ENCODE results near the gene ATP8B4.

Gene ATP8B4

DNA sequence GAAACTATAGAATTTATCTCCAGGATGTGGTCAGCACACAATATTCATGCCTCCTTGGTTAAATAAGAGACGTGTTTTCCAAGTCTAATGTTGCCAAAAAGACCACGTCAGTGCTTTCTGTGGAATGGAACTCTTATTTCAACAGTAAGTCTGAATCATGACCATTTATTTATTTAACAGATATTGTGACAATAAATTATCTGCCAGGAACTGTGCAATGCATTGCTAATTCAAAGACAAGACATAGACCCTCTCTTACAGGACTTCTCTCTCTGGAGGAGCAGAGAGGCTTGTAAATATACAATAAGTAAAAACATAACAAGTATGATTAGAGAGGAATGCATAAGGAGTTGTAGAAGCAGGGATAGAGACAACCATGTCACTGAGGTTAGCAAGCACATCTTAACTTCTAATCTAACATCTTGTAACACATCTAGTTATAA is 270.7 kb downstream of the ATP8B4 start:
- DNase-seq = no peak

DNA sequence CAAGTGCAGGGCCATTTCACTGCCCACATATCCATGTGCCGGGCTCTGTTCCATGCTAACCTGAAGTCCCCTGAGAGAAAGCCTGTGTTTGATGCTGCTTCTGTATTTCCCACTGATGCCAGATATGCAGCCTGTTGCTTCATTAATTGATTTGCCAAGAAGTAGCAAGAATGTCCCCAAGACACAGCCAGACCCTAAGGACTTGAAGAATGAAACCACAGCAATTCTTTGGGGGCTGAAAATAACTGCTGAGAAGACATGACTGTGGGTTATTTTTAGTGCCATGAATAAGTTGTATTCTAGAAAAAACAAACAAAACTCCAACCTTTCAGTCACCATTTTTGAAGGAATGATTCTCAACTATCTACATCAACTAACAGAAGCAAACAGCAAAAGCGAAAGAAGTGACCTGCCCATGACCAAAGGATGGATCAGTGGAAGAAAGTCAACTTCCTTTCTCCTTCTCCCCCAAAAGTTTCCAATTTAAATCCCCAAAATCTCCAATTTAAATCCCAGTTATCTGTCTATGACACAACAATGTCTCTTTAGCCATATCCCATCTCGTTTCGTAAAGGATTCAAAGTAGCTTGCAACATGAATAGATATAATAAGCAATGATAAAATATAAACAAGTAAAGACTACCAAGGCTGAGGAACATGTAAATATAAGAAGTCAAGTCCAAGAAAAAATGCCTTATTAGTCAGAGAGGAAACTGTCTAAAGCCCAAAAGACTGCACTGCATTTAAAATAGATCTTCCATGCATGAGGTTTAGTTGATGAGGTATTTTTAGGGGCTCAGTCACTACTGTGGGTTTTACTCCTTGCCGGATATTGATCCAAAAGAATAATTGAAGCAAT is 271.4 kb downstream of the ATP8B4 start:
- no peak for DNase-seq

DNA sequence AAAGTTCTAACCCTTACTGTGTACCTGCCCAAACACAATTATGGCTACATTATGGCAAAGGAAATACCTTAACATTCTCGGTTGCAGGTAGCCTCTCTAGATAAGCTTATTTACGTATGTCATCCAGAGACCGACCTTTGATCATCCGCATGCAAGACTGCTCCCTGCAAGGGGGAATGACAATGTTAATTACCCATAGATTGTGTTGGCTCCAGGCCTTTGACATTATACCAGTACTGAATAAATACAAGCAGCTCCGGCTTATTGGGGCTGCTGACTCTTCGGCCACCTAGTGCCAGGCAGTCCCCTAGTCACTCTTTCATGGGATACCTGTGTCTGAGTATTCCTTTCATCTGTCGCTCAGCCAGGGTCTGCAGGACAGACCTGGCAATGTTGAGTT is 274.6 kb downstream of the ATP8B4 start:
- no peak for DNase-seq

DNA sequence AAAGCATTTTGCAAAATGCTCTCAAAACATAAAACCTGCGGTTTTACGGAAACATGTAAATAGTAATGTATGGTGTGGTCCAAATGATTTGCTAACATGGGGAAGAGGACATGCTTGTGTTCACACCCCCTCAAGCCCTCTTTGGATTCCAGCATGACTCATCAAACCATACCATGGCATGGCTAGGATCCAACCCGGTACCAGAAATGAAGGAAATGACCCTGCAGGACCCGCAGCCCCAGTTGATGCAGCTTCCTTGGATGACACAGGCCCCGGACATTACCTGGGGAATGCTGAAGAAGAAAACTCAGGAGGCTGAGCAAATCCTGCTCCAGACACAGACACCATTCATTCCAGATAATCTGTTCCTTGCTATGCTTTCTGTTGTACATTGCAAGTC is 275.3 kb downstream of the ATP8B4 start:
- no peak for DNase-seq

DNA sequence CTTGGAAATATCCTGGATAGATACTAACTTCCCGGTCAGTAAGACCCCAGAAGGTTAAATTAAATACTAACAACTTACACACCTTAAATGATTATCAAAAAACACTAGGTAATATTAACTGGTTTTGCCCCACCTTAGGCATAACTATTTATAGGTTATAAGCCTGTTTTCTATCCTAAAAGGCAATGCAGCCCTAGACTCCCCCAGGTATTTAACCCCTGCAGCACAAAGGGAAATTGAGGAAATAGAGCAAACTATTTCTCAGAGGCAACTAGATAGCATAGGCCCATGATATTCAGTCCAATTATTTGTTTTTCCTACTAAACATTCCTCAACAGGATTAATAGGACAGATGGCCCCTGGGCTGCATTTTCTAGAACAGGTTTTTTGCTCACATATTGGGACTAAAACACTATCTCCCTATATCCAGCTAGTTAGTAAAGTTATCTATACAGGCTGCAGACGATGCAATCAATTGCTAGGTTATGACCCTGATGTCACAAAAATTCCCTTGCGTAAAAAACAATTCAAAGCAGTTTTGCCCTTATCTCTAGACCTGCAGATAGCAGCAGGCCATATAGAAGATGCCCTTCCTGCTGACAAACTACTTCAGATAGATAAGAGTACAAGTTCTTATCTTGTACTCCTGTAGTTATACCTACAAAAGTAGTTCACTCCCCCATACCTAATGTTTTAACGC is 276.9 kb downstream of the ATP8B4 start:
- no peak for DNase-seq

DNA sequence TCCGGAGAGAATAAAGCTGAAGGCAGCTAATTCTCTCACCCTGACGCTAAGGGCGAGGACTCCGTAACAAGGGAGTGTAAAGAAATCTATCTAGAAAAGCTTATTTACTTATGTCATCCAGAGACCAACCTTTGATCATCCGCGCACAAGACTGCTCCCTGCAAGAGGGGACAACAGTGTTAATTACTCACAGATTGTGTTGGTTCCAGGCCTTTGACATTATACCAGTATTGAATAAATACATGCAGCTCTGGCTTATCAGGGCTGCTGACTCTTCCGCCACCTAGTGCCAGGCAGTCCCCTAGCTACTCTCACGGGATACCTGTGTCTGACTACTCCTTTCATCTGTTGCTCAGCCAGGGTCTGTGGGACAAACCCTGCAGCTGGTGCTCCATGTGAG is 286.5 kb downstream of the ATP8B4 start:
- DNase-seq = peak; percentile 22 to 28

DNA sequence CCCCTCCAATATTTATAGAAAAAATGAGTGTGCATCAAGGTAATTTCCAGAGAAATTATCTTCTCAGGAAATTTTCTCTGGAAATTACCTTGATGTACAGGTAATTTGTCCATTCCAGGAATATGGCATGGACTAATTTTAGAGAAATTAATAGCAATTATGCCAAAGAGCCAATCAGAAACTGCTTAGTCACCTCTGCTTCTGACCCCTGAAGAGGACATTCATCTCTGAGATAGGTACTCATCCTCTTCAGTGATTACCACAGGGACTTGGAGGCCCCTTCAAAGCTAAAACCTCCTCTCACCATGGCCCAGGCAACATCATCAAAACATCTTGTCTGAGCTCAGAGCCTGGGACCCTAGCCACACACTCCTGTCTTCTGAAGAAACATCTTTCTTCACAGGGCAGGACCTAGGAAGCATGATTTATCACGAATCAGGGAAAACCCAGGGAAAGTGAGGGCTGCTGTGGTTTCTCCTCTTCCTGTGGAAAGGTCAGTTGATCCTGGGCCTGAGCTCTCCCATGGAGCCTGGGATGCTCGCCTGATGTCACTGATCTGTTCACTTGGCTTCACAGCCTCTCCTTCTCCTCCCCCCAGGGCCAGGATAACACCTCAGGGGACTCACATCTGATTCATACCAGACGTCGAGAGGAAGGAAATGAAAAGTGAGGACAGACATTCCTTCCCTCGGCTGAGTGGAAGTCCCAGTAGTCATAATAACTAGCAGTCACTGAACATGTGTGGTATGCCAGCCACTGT is 287.6 kb downstream of the ATP8B4 start:
- DNase-seq = peak; percentile 4 to 19

DNA sequence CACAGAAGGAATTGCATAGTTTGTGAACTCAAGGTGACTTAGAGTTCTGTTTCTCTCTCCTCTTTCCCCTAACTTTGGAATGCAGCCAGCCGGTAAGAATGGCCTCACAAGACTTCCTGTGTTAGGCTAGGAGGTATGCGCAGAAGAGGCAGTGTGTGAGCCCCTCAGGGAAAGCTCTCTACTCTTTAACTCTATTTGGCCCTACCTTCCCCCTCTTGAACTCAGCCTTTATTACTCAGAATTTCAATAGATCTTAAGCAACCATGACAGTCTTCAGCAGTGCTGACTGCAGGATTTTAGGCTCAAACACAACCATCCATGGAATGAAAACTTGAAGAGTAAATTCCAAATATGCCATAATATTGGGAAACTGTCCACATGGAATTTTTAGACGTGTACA is 288.6 kb downstream of the ATP8B4 start:
- peak; percentile 7 to 14 for DNase-seq

DNA sequence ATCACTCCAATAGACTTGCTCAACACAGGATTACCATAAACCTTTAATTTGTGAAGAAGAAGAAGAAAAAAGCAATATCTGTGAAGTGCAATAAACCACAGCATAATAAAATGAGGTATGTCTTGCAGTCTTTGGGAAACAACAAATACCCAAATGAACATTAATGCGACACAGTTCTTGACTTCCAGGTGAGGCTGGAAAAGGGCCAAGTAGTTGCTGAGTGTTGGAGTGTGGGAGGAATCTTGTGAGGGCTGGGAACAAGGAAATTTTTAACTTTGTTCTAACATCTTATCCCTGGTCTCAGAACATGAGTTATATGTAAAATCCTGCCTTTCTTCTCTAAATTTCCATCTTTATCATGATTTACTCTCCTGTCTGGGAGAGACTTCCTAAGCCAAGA is 291.7 kb downstream of the ATP8B4 start:
- DNase-seq = no peak

DNA sequence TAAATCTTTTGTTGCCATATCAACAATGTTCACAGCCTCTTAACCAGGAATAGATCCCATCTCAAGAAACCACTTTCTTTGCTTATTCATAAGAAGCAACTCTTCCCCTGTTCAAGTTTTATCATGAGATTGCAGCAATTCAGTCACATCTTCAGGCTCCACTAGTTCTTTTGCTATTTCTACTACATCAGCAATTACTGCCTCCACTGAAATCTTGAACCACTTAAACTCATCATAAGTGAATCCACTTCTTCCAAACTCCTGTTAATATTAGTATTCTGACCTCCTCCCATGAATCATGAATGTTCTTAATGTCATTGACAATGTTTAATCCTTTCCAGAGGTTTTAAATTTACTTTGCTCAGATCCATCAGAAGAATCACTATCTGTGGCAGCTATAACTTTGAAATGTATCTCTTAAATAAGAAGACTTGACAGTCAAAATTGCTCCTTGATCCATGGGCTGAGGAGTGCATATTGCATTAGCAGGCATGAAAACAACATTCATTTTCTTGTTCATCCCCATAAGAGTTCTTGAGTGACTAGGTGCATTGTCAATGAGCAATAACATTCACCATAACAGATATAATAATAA is 292.3 kb downstream of the ATP8B4 start:
- no peak for DNase-seq

DNA sequence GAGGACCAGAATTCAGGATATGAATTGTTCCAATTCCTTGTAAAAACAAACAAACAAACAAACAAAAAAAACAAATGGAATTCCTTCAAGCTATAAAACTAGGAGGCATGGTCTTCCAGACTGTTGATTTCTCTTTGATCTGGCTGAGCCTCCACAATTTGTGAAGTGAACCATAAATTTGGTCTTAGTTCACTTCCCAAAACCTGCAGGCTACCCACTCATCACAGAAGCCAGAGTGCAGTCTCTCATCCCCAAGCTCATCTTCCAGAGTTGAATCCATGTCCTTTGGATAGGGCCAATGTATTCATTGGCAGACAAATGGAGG is 294.3 kb downstream of the ATP8B4 start:
- no peak for DNase-seq

DNA sequence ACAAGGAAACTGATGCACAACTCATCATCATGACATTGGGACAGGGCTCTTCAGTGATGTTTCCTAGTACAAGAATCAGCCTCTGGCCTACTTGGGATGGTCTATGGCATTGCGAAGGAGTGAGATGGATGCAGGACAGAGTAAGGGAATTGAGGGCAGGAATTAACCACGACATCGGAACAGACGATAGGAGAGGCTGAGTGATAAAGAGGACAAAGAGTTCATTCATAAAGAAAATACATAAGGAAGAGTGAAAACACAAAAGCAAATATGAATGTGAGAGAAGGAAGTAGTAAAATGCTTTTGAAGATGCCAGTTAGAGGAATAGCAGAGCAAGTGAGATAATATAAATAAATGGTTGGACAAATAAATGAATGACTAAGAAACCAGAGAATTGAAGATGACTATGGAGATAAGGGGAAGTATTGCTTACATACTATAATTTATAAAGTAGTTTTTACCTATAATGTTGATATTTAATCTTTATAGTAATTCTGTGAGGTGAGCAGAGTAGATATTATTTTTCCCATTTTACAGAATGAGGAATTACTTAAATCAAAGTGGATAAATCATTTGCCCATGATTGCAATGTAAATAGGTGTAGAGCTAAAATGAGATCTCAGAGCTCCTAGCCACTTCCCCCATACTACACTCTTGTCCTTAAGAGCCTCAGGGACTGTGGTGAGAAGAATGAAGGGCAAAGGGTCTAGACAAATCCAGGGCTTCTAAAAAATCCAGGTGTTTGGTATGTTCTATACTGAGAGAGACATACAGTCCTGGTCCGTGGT is 294.9 kb downstream of the ATP8B4 start:
- no peak for DNase-seq

DNA sequence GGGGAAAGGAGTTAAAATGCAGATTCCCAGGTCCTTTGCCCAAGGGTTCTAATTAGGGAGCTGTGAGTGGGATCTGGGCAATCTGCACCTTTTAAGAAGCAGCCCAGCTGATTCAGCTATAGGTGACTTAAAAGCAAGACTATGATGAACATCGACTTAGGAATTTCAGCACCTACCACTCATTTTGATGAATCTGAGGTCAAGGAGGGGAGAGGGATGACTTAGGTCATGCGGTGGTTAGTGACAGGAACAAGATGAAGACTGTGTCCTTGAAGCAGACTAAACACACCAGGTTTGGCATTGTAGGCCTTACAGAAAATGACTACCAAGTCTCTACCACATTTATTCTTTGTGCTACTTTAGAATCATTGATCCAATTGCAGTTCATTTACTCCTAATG is 301.9 kb downstream of the ATP8B4 start:
- DNase-seq = no peak

DNA sequence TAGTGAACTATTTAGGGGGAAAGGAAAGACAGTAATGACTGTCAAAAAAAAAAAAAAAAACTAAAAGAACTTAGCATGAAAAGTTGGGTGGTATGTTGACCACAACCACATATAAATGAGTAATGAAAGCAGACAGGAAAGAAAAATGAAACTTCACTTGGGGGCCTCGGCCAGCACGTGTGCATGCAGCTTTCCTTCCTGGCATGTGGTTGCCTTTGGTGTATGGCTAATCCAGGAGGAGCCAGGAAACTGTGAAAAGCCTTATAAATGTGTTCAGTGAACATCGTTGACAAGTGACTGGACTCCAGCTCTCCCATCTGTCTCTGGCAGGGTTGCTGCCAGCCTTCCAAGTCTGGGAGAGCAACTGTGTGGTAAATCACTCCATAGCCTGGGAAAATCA is 303.1 kb downstream of the ATP8B4 start:
- peak; percentile 89 to 93 for DNase-seq

DNA sequence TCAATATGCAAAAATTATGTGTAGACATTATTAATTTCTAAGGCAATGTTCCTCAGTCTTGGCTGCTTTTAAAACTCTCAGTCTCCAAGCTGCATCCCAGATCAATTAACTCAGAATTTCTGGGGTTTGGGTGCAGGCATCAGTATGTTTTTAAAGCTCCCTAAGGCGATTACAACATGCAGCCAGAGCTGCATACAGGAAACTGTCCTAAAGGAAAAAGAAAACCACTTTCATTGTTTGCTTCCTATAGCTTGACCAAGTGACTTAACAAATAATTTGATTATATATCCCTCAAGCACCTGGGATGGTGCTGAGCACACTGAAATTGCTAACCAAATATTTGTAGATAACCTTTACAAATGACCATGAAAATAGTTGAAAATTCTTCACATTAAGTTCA is 303.5 kb downstream of the ATP8B4 start:
- DNase-seq = no peak

DNA sequence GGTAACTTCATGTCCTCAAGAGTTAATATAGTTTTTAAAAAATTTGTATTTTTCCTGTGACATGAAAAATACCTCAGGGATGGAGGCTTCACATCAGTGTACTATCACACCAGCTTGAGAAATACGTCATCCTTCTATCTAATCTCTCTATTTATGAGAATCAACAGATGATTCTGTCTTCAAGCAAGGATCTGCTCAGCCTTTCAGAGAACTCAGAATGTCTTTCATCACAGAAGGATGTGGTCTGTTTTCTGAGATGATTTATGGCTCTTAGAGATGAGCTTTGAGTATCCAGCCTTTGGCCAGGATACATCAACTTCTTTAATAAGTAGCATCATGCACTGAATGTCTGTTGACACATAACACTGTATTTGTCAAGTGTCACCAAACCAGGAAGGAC is 304.3 kb downstream of the ATP8B4 start:
- DNase-seq = no peak

DNA sequence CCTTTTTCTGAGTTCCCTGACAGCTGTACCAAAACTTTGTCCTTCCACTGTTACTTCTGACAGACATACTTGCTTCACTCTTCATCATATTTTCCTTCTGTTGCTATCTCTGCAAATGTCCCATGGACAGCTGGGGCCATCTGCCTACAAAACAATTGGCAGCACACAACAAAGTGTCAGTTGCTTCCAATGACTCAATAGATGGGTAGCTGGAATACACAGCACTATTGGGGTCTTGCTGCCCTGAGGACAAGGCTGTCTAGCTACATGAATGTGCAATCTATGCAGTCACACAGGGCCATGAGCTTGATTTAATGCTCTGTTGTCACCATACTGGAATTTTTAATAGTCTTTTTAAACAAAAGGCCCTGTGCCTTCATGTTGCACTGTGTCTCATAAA is 305.4 kb downstream of the ATP8B4 start:
- no peak for DNase-seq

DNA sequence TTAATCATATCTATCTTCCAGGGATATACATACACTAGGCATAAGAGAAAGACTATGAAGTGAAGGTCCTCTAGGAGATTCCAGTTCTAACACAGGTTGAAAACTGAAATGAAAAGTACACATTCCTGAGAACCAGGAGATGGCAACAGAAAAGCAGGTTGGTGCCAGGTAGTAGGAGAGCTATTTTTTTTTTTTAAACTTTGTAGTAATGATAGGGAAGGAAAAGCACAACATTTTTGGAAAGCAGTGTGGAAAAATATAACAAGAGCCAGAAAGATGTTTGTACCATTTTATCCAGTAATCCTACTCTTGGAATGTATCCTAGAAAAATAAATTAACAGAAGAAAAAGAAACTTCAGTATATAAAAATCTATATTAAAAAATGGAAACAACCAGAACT is 308.3 kb downstream of the ATP8B4 start:
- no peak for DNase-seq

DNA sequence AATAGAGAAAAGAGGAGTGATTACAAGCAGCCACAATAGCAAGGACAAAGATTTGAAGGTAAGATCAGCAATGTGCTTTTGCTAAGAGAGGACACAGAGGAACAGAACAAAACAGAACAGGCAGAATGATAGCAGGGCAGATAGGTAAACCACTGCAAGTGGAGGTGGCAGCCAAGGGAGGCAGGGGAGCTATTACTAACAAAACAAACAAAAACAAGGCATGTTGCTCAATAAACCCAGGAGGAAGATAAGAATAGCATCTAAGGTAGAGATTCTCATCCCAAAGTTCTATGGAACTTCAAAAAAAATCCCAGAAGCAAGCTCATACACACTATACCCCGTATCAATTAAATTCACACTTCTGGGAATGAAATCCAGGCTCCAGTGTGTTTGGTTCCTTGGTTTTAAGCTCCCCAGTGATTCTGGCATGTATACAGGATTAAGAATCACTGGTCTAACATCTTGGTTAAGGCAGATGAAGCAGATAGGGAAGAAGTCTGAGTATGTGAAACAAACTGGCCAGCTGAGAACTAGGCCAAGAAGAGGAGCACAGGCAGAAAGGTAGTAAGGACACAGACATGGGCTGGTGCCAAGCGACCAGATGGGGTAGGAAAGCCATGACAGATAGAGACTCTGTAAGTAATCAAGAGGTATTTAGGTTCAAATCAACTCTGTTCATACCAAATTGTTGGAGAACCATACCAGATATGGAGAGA is 309.0 kb downstream of the ATP8B4 start:
- no peak for DNase-seq

DNA sequence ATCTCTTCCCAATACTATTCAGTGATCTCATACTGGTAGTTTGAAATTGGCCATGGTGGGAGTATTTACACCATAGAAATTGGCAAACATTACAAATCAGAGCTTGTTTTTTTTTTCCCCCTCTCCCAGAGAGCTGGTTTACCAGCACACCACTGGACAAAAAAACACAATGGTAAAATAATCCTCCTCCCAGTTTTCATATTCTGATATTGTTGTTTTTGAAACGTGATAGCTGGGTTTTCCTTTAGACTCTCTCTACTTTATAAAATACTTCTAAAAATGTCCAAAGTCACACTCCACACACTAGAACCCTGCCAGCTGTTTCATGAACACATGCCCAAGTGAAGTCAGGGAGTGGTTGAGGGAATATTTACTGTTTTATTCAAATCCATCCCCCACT is 310.7 kb downstream of the ATP8B4 start:
- no peak for DNase-seq
